Fibroblast of the conjunctiva (primary cell): ENCODE results near the gene APOBEC3H.

ENCODE experiments used
- DNase-seq: peaks from one replicate; pipeline ENCODE4 v3.0.0-alpha.2; 2010; ENCODE audit warnings: low read depth

Gene APOBEC3H

GRCh38 chr22:39135092-39135896 is 38.2 kb downstream of the APOBEC3H start:
- DNase-seq: peak; percentile 13

- no peak for DNase-seq
Measured at GRCh38 chr22:39136317-39136716, 39.3 kb downstream of the APOBEC3H start.

- no peak for DNase-seq
Measured at GRCh38 chr22:39138357-39138997, 41.4 kb downstream of the APOBEC3H start.

- no peak for DNase-seq
Measured at GRCh38 chr22:39139933-39140332, 42.9 kb downstream of the APOBEC3H start.

GRCh38 chr22:39142088-39142680 is 45.1 kb downstream of the APOBEC3H start:
- DNase-seq: no peak

- DNase-seq: peak; percentile 10
Measured at GRCh38 chr22:39144101-39144767, 47.2 kb downstream of the APOBEC3H start.

GRCh38 chr22:39146256-39147101 is 49.4 kb downstream of the APOBEC3H start:
- no peak for DNase-seq

GRCh38 chr22:39147335-39148025 is 50.4 kb downstream of the APOBEC3H start:
- DNase-seq: no peak

- no peak for DNase-seq
Measured at GRCh38 chr22:39148026-39148726, 51.1 kb downstream of the APOBEC3H start.

GRCh38 chr22:39148727-39149535 is 51.9 kb downstream of the APOBEC3H start:
- DNase-seq: no peak

- DNase-seq: no peak
Measured at GRCh38 chr22:39149915-39150847, 53.1 kb downstream of the APOBEC3H start.

GRCh38 chr22:39150848-39151215 is 53.8 kb downstream of the APOBEC3H start:
- DNase-seq: no peak

GRCh38 chr22:39151329-39151975 is 54.4 kb downstream of the APOBEC3H start:
- DNase-seq: no peak

- DNase-seq: no peak
Measured at GRCh38 chr22:39152024-39152510, 55.0 kb downstream of the APOBEC3H start.

- DNase-seq: peak; percentile 48
Measured at GRCh38 chr22:39152511-39153219, 55.6 kb downstream of the APOBEC3H start, which contains the start of gene CBX7. Gene CBX7, minus strand, starts transcription at chr22:39152680. Its CDS starts 236 bp downstream, at chr22:39152444.

GRCh38 chr22:39153220-39153717 is 56.2 kb downstream of the APOBEC3H start:
- no peak for DNase-seq
